Tibial nerve (tissue), 4 donors: ENCODE measurements around the gene ATP5MC2.

Experiments
- EP300 ChIP-seq, 2 donors: sonication (generic); formaldehyde crosslinking; IDR thresholded peaks; one replicate each; pipeline ENCODE4 v1.6.1; 2017; ENCODE audit warnings: antibody characterized with exemption in 2 of 2, mild to moderate bottlenecking in 1 of 2
- POLR2A ChIP-seq, 2 donors: fragments of 450-650 bp; IDR thresholded peaks; one replicate each; pipeline ENCODE4 v1.6.1; 2017; ENCODE audit warnings: antibody characterized with exemption in 2 of 2, mild to moderate bottlenecking in 2 of 2, moderate library complexity in 2 of 2
- TF ChIP-seq, protein P1 (sequence below), 5 experiments: fragments of 200-600 bp in 3 of 5; fragments of 450-650 bp in 2 of 5; sonication (generic) in 3 of 5; IDR thresholded peaks; one replicate each; pipeline ENCODE4 v1.5.1; 2016 to 2019; ENCODE audit warnings: antibody characterized with exemption in 5 of 5, mild to moderate bottlenecking in 3 of 5, moderate library complexity in 2 of 5

DNA sequence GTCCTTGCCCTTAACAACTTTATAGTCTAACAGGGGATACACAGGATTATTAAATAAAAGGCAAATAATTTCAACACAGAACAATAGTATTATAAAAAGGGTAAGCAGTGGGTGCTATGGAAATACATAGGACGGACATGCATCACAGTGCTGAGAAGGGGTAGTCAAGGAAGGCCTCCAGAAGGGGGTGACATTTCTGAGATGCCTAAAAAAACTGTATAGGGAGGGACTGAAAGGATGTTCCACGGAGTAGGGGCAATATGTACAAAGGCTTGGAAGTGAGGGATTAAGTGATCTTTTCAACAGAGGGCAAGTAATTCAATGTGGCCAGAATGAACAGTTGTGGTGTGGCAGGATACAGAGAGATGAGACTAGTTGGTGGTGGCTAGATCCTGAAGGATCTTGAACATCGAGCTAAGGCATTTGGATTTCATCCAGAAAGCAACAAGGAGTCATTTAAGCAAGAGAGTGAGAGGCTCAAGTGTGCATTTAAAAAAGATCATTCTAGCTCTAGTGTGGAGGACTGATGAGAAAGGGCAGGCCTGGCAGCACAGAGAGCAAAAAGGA is 8.9 kb upstream of the ATP5MC2 start:
- TF ChIP-seq, protein P1, sequence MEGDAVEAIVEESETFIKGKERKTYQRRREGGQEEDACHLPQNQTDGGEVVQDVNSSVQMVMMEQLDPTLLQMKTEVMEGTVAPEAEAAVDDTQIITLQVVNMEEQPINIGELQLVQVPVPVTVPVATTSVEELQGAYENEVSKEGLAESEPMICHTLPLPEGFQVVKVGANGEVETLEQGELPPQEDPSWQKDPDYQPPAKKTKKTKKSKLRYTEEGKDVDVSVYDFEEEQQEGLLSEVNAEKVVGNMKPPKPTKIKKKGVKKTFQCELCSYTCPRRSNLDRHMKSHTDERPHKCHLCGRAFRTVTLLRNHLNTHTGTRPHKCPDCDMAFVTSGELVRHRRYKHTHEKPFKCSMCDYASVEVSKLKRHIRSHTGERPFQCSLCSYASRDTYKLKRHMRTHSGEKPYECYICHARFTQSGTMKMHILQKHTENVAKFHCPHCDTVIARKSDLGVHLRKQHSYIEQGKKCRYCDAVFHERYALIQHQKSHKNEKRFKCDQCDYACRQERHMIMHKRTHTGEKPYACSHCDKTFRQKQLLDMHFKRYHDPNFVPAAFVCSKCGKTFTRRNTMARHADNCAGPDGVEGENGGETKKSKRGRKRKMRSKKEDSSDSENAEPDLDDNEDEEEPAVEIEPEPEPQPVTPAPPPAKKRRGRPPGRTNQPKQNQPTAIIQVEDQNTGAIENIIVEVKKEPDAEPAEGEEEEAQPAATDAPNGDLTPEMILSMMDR (IDR thresholded peaks at IDR 0.05): no peak
- TF ChIP-seq POLR2A (IDR thresholded peaks at IDR 0.05) (no peak), EP300 (IDR thresholded peaks at IDR 0.05) (no peak)
